PC-3 (cell line): ENCODE measurements around the gene KCTD16.

Source experiments
- EZH2 ChIP-seq: fragments of 300-600 bp; sonication (generic); IDR thresholded peaks from one replicate; pipeline ENCODE4 v1.6.1; 2017; ENCODE audit warnings: antibody characterized with exemption, mild to moderate bottlenecking, low read length; ENCODE audit not compliant: unreplicated experiment
- EZH2phosphoT487 ChIP-seq: fragments of 300-600 bp; sonication (generic); IDR thresholded peaks from 2 replicates; pipeline ENCODE4 v1.6.1; 2018; ENCODE audit warnings: mild to moderate bottlenecking, antibody characterized with exemption, low read length, borderline replicate concordance
- TF ChIP-seq, protein P1 (sequence below): fragments of 300-600 bp; sonication (generic); conservative IDR thresholded peaks from 2 replicates; pipeline ENCODE4 v1.5.1; 2017; ENCODE audit warnings: antibody characterized with exemption, low read depth, mild to moderate bottlenecking, low read length

DNA sequence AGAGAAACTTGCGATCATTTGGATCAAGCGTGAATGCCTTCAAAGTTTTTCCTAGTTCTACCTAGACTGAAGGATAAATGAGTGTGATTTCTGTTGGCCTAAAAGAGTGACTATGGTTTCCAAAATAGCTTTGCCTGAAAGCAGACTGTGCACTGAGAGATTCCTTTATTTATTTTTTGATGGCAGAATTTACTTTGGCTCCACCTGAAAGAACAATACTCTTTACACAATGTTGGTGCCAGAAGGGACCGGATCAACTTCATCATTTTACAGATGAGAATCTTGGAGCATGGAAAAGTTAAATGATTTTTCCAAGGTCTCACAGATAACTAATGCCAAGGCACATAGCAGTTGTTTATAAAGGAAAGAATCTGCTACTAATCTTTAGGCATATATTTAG is 199.6 kb downstream of the KCTD16 start:
- TF ChIP-seq EZH2 (no peak), EZH2phosphoT487 (no peak)
- TF ChIP-seq, protein P1, sequence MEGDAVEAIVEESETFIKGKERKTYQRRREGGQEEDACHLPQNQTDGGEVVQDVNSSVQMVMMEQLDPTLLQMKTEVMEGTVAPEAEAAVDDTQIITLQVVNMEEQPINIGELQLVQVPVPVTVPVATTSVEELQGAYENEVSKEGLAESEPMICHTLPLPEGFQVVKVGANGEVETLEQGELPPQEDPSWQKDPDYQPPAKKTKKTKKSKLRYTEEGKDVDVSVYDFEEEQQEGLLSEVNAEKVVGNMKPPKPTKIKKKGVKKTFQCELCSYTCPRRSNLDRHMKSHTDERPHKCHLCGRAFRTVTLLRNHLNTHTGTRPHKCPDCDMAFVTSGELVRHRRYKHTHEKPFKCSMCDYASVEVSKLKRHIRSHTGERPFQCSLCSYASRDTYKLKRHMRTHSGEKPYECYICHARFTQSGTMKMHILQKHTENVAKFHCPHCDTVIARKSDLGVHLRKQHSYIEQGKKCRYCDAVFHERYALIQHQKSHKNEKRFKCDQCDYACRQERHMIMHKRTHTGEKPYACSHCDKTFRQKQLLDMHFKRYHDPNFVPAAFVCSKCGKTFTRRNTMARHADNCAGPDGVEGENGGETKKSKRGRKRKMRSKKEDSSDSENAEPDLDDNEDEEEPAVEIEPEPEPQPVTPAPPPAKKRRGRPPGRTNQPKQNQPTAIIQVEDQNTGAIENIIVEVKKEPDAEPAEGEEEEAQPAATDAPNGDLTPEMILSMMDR, result no peak
